GM18868 (cell line): ENCODE measurements around the gene PGA5.
"Not testable (repeated sequence)": the region's sequence is repeated elsewhere in the genome, so short reads cannot be mapped to it uniquely, and the experiment has no call there.

Experiments
- ATAC-seq: cut with Tn5 transposase; IDR thresholded peaks from one replicate; pipeline ENCODE4 v1.9.1; 2021; ENCODE audit warnings: mild to moderate bottlenecking, moderate library complexity; ENCODE audit not compliant: unreplicated experiment

PGA5 gene

DNA sequence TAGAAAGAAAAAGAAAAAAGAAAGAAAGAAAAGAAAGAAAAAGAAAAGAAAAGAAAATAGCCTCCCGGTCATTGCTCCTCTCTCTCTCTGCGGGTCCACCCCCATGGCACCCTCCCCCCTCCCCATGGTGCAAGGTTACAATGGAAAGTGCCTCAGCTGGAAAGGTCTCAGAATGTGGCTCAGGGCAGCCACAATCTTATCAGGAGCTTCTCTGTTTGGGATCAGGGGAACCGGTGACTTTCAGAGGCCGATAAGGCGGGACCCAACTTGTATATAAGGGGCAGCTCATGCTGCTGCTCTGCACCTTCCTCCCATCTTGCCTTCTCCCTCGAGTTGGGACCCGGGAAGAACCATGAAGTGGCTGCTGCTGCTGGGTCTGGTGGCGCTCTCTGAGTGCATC, at the start of gene PGA5:
Gene PGA5, plus strand, starts transcription at position 301 of the 400 bp plus-strand sequence. Its CDS starts 52 bp downstream, at position 353.
- ATAC-seq, result not testable (repeated sequence)

DNA sequence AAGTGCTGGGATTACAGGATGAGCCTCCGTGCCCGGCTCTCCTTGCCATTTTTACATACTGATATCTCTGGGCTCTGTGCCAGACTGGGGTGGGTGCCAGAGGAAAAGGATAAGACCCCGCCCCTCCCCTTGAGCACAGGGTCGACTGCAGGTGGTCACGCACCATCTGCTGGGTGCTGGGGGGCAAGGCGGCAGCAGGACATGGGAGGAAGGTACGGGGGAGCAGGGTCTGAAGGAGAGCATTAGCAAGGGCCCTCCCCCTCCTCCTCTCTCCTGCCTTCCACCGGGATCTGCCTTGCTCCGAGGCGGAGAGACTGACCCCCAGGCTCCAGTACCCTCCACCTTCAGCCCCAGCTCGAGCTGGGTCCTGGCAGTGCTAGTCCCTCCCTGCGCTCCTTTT, 47.4 kb upstream of the PGA5 start:
- no peak for ATAC-seq

DNA sequence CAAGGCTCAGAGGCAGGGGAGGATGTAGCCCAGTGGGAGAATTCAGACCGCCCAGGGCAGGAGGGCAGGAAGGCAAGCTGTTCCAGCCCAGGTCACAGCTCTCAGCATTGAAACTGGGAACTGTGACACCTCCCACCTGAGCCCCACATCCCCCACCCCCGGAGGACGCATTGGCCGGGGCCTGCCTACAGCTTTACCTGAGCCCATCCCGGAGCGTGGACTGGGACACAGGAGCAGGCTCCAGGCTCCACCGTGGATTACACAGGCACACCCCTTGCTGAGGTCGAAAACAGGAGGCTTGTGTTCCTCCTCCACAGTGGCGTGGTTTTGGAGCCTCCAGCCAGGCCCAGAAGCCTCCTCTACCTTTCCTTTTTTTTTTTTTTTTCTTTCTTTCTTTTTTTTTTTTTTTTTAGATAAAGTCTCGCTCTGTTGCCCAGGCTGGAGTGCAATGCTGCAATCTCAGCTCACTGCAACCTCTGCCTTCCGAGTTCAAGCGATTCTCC, 46.8 kb upstream of the PGA5 start:
- ATAC-seq, result no peak

DNA sequence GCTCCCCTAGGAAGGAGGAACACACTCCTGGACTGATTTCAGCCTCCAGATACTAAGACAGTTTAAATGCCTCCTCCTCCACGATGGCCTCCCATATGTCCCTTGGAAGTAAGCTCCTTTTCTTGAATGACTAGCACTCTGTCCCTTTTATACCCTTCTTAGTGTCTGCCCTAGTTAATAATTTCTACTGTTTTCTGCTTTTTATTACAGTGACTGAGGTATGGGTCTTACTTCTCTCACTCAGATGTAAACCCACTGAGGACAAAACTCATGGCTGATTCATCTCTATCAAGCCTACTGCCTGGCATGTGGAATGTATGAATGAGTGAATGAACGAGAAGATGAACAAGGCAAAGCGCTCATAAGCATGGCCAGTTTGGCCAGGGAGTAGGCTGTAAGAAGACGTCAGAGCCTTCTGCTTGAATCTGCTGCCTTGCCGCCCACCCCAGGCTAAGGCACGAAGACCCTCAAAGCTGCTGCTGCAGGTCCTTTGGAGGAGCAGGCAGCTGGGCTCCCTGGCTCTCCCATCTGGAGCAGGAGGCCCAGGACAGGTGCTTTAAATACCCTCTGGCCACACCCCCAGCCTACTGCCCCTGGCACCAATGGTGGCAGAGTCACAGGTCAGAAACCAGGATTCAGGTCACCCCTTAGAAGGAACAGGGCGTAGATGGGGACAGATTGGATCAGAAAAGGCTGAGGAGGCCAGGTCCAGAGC, 45.8 kb upstream of the PGA5 start:
- no peak for ATAC-seq

DNA sequence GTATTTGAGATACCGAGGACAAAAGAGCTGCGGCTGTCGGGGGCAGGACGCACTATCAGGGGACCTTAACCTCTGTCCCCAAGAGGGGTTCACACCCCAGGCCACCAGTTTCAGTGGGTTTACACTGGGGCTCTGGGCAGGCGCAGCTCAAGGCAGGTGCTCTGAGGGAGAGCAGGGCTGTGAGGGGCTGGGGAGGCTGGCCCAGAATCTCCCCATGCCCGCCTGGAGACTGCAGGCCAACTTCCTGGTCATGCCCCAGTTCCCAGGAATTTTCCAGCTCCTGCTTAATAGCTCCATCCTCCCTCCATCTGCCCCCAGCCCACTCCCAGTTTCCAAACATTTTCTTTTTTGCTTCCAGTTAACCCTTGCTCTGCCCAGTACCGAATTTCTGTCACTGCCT, 45.3 kb upstream of the PGA5 start:
- no peak for ATAC-seq

DNA sequence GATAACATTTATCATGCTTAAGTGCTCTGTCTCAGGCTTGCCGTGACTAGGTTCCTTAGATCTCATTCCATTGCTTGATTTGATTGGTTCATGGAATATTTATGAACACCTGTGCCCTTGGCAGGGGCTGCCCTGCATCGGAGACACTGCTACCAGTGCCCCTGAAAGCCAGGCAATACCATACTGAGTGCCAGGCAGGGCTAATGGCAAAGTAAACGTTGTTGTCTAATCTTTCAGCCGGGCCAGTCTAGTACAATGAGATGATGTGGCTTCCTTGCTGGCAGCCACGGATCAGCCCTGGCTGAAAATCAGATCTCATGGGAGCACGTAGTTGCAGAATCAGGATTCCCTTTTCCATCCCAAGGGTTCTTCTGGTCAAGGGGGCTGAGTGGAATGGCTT, 42.6 kb upstream of the PGA5 start:
- no peak for ATAC-seq

DNA sequence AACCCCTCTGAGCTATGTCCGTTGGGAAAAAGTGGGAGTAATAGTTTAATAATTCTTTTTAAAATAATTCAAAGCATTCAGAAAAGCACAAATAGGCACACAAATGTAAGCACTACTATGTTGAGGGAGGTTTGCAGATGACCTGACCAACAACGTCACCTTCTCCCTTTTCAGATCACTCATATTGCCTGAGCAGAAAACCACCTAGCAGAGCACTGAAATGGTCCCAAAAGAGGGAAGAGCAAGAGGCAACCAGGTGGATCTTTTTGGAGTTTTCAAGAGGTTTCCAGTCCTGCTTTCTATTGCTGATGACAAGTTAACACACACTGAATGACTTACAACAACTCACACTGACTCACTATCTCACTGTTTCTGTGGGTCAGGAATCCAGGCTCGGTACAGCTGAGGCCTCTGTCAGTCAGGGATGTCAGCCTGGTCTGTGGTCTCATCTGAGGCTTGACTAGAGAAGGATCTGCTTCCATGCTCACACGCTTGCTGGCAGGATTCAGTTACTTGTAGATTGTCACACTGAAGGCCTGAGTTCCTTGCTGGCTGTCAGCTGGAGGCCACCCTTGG, 41.9 kb upstream of the PGA5 start:
- no peak for ATAC-seq

DNA sequence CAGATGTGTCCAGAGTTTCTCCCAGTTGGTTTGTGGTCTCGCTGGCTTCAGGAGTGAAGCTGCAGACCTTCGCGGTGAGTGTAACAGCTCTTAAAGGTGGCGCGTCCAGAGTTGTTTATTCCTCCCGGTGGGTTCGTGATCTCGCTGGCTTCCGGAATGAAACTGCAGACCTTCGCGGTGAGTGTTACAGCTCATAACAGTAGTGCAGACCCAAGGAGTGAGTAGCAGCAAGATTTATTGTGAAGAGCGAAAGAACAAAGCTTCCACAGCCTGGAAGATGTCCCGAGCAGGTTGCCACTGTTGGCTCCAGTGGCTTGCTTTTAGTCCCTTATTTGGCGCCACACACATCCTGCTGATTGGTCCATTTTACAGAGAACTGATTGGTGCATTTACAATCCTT, 39.5 kb upstream of the PGA5 start:
- ATAC-seq, result no peak

DNA sequence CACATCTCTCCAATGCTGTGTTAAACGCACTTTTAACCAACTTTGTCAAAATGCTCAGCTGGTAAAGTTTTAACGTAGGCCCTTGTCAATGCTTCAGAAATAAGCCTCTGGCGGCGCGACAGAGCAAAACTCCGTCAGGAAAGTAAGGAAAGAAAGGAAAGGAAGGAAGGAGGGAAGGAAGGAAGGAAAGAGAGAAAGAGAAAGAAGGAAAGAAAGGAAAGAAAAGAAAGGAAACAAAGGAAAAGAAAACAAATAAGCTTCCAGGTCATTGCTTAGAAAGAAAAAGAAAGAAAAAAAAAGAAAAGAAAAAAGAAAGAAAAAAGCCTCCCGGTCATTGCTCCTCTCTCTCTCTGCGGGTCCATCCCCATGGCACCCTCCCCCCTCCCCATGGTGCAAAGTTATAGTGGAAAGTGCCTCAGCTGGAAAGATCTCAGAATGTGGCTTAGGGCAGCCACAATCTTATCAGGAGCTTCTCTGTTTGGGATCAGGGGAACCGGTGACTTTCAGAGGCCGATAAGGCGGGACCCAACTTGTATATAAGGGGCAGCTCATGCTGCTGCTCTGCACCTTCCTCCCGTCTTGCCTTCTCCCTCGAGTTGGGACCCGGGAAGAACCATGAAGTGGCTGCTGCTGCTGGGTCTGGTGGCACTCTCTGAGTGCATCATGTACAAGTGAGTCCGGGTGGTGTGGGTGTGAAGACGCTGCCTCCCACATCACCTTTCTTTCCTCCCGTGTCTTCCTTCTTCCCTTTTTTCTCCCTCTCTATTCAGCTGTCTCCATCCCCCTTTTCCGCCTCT, 37.8 kb upstream of the PGA5 start, which contains the start of gene PGA3:
Gene PGA3, plus strand, starts transcription at position 566 of the 797 bp plus-strand sequence. Its CDS starts 50 bp downstream, at position 616.
- ATAC-seq, result not testable (repeated sequence)

DNA sequence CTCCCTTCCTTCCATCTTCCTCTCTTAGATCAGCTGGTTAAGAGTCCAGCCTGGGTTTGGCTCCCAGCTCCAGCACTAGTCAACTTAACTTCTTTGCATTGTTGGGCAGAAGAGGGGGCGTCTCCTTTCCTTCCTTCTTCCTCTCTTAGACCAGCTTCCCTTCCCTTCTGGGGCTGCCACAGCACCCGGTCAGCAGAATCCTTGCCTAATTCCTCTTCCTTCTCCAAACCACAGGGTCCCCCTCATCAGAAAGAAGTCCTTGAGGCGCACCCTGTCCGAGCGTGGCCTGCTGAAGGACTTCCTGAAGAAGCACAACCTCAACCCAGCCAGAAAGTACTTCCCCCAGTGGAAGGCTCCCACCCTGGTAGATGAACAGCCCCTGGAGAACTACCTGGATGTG, 37.1 kb upstream of the PGA5 start:
- not testable (repeated sequence) for ATAC-seq

DNA sequence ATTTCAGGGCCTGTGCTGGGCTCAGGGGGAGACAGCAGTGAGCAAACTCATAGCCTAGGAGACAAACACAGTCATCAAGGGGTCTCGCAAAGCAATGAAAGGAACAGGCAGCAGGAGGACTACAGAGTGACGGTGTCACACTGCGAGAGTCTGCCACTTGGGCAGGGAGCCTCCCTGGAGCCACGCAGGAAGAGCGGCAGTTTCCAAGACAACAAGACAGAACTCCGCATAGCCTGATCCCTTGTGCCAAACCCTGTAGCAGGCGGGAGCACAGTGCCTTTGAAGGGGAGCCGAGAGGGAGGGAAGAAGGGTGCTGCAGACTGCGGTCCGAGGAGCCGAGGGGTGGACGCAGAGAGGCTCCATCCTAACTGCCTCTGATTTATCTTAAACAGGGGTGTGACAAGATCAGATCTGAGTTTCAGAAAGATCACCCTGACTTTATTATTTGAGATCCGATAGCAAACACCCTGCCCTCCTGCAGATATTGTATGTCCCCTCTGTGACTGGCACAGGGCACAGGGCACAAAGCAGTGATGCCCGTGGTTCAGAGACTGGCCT, 36.4 kb upstream of the PGA5 start:
- ATAC-seq, result not testable (repeated sequence)

DNA sequence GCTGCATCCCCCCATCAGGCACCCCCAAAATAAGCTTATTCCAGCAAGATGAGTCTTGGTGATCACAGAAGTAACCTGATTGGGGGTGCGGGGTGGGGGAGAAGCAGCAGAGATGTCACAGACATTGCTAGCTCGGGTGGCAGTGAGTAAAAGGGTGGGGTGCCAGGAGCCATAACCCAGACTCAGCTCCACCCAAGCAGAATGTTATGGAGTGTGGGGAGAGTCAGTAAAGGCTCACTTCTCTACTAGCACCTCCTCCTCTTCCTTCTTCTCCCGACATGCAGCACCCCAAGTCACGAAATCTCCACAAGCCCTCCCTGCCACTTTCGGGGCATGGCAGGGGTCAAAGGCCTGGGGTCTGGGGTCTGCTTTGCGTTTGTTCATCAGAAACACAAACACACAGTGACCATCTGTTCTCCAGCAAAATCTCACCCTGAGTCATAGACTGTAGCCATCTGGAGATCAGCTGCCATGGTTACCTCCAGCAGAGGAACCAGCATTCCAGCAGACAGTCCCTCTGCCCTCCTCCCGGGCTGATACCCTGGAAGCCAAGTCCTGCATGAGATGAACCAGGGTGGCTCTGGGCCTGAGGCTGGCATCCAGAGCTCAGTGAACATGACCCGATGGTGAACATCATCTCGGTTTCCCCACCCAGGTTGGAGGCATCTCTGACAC, 33.2 kb upstream of the PGA5 start:
- not testable (repeated sequence) for ATAC-seq

DNA sequence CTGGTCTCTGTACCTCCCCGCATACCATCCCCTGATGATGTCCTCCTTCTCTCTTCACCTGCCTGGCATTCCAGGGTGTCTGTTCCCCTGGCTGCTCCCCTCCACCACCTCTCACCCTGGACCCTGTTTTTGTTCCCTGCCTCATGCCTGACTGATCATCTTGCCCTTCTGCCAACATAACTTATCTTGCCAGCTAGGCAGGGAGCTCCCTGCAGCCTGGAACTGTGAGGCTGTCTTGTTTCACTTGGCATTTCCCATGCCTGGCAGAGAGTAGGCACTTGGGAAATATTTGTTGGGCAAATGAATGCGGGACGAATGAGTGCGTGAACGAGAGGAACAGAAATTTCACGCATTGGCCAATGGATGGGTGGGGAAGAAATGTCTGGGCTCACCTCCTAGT, 30.3 kb upstream of the PGA5 start:
- ATAC-seq, result not testable (repeated sequence)

DNA sequence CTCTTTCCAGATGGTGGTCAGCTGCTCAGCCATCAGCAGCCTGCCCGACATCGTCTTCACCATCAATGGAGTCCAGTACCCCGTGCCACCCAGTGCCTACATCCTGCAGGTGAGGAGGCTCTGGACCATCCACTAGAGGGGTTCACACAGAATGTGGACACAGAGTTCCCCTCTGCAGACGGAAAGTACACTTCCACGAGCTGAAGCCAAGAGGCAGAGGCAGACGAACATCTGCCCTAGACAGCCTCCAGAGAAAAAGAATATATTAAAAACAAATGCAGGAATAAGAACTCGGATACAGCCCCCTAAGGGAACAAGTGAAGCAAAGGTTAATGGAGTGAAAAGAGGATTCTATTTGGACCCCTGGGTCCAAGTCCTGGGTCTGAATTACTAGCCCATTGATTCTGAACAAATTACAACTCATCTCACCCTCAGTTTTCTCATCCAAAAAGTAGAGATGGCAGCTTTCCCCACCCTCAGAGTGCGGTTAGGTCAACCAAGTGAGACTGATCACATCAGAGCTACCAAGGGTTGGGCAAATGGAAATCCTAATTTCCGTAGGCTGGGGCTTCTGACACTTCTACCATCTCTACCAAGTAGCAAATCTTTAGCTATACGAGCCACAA, 29.5 kb upstream of the PGA5 start:
- not testable (repeated sequence) for ATAC-seq

DNA sequence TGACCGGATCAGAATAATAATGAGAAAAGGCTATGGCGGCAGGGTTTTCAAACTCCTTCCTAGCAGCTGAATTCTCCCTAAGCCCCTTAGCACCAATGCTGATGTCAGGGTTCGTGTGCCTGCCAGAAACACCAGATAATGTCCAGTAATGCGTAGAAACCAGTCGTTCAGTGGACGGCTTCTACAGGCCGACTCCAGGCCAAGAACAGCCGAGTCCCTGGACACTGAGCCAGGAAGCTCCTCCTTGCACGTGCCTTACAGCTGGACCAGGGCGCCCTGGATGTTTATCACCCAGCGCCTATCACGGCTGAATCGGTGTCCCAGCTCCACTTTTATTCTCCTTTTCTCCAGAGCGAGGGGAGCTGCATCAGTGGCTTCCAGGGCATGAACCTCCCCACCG, 28.8 kb upstream of the PGA5 start:
- not testable (repeated sequence) for ATAC-seq

DNA sequence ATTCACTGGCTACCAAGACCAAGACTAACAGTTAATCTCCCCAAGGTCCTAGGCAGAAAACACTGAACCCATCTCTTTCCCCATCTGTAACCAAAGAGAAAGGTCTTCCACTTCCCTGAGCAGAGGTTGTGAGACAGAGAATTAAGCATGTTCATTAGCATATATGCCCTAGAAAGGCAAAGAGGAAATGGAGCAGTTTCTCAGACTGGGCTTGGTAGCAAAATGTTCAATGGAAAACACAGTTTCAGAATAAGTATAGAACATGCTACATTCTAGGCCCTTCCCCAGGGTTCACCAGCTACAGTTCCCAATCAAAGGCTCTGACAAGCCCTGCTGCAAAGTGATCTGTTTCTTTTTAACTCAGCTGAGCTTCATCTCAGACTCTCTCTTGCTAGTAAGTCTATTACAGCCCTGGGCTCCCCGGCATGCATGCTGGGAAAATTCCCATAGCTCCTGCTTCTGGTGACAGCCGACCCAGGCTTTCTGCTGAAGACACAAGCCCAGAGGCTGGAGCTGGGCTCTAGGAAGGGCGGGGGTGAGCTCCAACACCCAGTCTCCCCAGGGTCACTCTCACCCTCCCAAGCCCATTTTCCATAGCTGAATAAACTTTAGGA, 27.2 kb upstream of the PGA5 start:
- not testable (repeated sequence) for ATAC-seq

DNA sequence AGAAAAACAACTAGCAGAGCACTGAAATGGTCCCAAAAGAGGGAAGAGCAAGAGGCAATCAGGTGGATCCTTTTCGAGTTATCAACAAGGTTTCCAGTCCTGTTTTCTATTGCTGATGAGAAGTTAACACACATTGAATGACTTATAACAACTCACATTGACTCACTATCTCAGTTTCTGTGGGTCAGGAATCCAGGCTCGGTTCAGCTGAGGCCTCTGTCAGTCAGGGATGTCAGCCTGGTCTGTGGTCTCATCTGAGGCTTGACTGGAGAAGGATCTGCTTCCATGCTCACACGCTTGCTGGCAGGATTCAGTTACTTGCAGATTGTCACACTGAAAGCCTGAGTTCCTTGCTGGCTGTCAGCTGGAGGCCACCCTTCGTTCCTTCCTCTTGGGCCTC, 22.7 kb upstream of the PGA5 start:
- ATAC-seq, result not testable (repeated sequence)

DNA sequence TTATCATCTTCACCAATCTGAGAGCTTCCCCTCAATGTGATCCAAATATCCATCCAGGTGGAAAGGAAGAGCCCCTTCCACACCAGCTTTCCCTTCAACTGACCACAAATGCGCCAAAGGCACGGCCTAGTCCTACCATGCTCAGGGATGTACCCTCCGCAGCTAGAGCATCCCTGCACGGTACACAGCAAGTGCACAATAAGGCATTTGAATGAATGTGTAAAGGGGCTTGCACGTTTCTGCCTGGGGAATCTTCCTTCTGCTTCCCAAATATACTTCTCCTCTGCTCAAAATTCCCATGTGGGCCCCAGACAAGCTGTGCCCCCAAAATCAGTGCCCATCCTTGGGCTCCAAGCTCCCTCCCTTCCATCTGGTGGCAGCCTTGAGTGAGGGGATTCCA, 22.0 kb upstream of the PGA5 start:
- ATAC-seq, result not testable (repeated sequence)

DNA sequence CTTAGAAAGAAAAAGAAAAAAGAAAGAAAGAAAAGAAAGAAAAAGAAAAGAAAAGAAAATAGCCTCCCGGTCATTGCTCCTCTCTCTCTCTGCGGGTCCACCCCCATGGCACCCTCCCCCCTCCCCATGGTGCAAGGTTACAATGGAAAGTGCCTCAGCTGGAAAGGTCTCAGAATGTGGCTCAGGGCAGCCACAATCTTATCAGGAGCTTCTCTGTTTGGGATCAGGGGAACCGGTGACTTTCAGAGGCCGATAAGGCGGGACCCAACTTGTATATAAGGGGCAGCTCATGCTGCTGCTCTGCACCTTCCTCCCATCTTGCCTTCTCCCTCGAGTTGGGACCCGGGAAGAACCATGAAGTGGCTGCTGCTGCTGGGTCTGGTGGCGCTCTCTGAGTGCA, 18.9 kb upstream of the PGA5 start, which contains the start of gene PGA4:
Gene PGA4, plus strand, starts transcription at position 301 of the 400 bp plus-strand sequence. Its CDS starts 54 bp downstream, at position 355.
- ATAC-seq, result not testable (repeated sequence)

DNA sequence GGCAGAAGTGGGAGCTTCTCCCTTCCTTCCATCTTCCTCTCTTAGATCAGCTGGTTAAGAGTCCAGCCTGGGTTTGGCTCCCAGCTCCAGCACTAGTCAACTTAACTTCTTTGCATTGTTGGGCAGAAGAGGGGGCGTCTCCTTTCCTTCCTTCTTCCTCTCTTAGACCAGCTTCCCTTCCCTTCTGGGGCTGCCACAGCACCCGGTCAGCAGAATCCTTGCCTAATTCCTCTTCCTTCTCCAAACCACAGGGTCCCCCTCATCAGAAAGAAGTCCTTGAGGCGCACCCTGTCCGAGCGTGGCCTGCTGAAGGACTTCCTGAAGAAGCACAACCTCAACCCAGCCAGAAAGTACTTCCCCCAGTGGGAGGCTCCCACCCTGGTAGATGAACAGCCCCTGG, 18.3 kb upstream of the PGA5 start:
- ATAC-seq, result not testable (repeated sequence)
